Right atrium auricular region (tissue), 2 donors: Measurements from ENCODE around the gene NDRG3. TPM values are rescaled to one million over a fixed set of nuclear protein-coding genes. Genes with fewer than 3 reads are reported as not detected.

Source experiments
- DNase-seq: peaks from one replicate; pipeline ENCODE4 v3.0.0-alpha.2; 2019; ENCODE audit warnings: low spot score
- H3K27ac ChIP-seq, 2 donors: fragments of 200-600 bp; sonication (generic); 1 replicate in 1 of 2; 2 replicates in 1 of 2; pipeline ENCODE4 v1.5.1; 2016 to 2019
- H3K27me3 ChIP-seq, 2 donors: fragments of 200-600 bp; sonication (generic); one replicate each; pipeline versions ENCODE4 v1.5.1 to v1.6.0; 2017 to 2019
- H3K36me3 ChIP-seq: fragments of 200-600 bp; sonication (generic); one replicate; pipeline ENCODE4 v1.5.1; 2016
- H3K4me1 ChIP-seq, 2 donors: fragments of 200-600 bp; sonication (generic); one replicate each; pipeline versions ENCODE4 v1.5.1 to v1.6.0; 2017 to 2019
- H3K4me3 ChIP-seq, 2 donors: fragments of 200-600 bp; sonication (generic); 1 replicate in 1 of 2; 2 replicates in 1 of 2; pipeline ENCODE4 v1.5.1; 2017 to 2019; ENCODE audit warnings: mild to moderate bottlenecking in 1 of 2, moderate library complexity in 1 of 2
- H3K9me3 ChIP-seq, 2 donors: fragments of 200-600 bp; sonication (generic); one replicate each; pipeline ENCODE4 v1.5.1; 2019
- total RNA-seq, 2 donors: library from RNA; depleted of rRNA; stranded (reverse); fragments of >200 nt; gene quantifications; one replicate each; pipeline ENCODE4 v1.1.0, GENCODE V29; 2016
- TF ChIP-seq, protein P1 (sequence below), 2 donors: fragments of 200-600 bp; sonication (generic); IDR thresholded peaks; one replicate each; pipeline ENCODE4 v1.5.1; 2019; ENCODE audit warnings: antibody characterized with exemption in 2 of 2

Gene NDRG3
- total RNA-seq, 2 donors from 2014 or later, result 19.7 to 33.9 TPM

- peaks cover 52% of the 10 kb centered on the region for H3K36me3 ChIP-seq
- H3K9me3 ChIP-seq, result no peaks in the 10 kb centered on the region
- TF ChIP-seq, protein P1, sequence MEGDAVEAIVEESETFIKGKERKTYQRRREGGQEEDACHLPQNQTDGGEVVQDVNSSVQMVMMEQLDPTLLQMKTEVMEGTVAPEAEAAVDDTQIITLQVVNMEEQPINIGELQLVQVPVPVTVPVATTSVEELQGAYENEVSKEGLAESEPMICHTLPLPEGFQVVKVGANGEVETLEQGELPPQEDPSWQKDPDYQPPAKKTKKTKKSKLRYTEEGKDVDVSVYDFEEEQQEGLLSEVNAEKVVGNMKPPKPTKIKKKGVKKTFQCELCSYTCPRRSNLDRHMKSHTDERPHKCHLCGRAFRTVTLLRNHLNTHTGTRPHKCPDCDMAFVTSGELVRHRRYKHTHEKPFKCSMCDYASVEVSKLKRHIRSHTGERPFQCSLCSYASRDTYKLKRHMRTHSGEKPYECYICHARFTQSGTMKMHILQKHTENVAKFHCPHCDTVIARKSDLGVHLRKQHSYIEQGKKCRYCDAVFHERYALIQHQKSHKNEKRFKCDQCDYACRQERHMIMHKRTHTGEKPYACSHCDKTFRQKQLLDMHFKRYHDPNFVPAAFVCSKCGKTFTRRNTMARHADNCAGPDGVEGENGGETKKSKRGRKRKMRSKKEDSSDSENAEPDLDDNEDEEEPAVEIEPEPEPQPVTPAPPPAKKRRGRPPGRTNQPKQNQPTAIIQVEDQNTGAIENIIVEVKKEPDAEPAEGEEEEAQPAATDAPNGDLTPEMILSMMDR (IDR thresholded peaks at IDR 0.05), result no peak
Observed at GRCh38 chr20:36663031-36663430, 82.9 kb downstream of the NDRG3 start.

GRCh38 chr20:36658300-36658699 lies 87.6 kb downstream of the NDRG3 start:
- TF ChIP-seq, protein P1 (IDR thresholded peaks at IDR 0.05), result no peak
- Histone ChIP-seq H3K4me1 (no peaks in the 10 kb centered on the region), H3K27me3 (no peaks in the 10 kb centered on the region), H3K9me3 (no peaks in the 10 kb centered on the region), H3K4me3 (no peak overlapping the region), H3K36me3 (peaks cover 43% of the 10 kb centered on the region), H3K27ac (no peak overlapping the region)
- DNase-seq, result no peak

More at GRCh38 chr20:36663031-36663430, 82.9 kb downstream of the NDRG3 start:
- no peaks in the 10 kb centered on the region for H3K27me3 ChIP-seq
- no peak overlapping the region for H3K27ac ChIP-seq
- no peak for DNase-seq
- H3K4me3 ChIP-seq, result no peak overlapping the region
- H3K4me1 ChIP-seq, result no peaks in the 10 kb centered on the region

DNA sequence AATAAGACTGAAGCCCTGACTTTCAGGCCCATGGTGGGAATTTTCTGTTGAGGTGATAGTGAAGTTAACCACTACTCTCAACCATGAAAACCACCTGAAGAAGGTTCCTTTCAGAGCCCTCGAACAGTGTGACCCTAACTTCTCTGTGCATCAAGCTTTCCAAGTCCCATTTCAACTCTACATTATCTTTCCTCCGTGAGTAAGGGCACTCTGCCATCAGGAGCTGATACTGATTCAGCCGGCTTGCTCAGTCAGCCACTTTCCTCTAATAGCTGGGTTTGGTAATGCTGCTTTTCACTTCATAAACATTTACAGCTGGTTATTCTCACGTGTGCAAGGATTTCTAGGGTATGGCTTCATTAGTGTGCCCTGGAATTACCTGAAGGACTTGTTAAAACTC lies 89.2 kb downstream of the NDRG3 start:
- Histone ChIP-seq H3K4me3 (no peak overlapping the region), H3K4me1 (no peaks in the 10 kb centered on the region), H3K36me3 (peaks cover 50% of the 10 kb centered on the region), H3K9me3 (no peaks in the 10 kb centered on the region), H3K27me3 (no peaks in the 10 kb centered on the region), H3K27ac (no peak overlapping the region)
- DNase-seq, result no peak
- TF ChIP-seq, protein P1 (IDR thresholded peaks at IDR 0.05), result no peak

DNA sequence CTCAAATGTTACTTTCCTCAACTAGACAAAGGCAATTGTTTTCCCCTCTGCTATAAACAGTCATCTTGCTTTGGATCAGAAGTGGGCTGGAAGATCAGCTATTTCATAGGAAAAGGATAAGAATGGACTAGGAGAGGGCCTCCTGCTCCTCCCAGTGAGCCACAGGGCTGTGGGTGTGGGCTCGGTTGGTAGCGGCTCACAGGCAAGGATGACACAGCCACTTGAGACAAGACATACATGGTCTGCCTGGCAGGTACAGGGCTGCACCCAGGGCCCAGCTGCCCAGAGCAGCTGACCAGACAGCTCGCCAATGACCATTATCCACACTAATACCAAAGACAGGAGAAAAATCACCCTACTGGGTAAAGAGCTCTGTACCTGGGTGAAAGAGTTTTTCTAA lies 90.9 kb downstream of the NDRG3 start:
- Histone ChIP-seq H3K4me3 (no peak overlapping the region), H3K4me1 (no peaks in the 10 kb centered on the region), H3K36me3 (peaks cover 52% of the 10 kb centered on the region), H3K27ac (no peak overlapping the region), H3K27me3 (no peaks in the 10 kb centered on the region), H3K9me3 (no peaks in the 10 kb centered on the region)
- DNase-seq, result no peak
- TF ChIP-seq, protein P1 (IDR thresholded peaks at IDR 0.05), result no peak

GRCh38 chr20:36654506-36654905 lies 91.4 kb downstream of the NDRG3 start:
- peaks cover 52% of the 10 kb centered on the region for H3K36me3 ChIP-seq
- no peaks in the 10 kb centered on the region for H3K4me1 ChIP-seq
- H3K27ac ChIP-seq, result no peak overlapping the region
- H3K4me3 ChIP-seq, result no peak overlapping the region
- TF ChIP-seq, protein P1 (IDR thresholded peaks at IDR 0.05), result no peak
- H3K27me3 ChIP-seq, result no peaks in the 10 kb centered on the region
- no peaks in the 10 kb centered on the region for H3K9me3 ChIP-seq
- no peak for DNase-seq

DNA sequence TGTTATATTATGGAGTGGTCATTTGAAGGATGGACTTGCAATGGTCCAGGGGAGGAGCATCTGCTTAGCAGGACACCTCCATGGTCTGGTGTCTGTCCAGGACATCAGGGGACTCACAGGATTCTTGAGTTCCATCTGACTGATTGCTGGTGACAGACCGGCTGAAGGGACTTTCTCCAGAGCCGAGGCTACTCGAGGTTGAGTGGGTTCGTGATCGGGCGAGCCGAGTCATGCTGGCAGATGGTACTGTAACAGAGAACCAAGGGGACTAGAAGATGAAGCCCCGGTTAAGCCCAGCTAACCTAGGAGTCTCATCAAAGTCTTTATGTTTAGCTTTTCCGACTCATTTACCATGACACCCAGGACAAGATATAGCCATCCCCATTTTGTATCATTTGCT lies 92.4 kb downstream of the NDRG3 start:
- H3K9me3 ChIP-seq, result no peaks in the 10 kb centered on the region
- DNase-seq, result no peak
- TF ChIP-seq, protein P1 (IDR thresholded peaks at IDR 0.05), result no peak
- H3K27ac ChIP-seq, result no peak overlapping the region
- H3K36me3 ChIP-seq, result peaks cover 52% of the 10 kb centered on the region
- H3K4me1 ChIP-seq, result no peaks in the 10 kb centered on the region
- no peak overlapping the region for H3K4me3 ChIP-seq
- H3K27me3 ChIP-seq, result no peaks in the 10 kb centered on the region
